ENCODE measurements around the gene SMPD4. TPM values are rescaled to one million over a fixed set of nuclear protein-coding genes. Genes with fewer than 3 reads are reported as not detected.
"Not testable (repeated sequence)": the region's sequence is repeated elsewhere in the genome, so short reads cannot be mapped to it uniquely, and the experiment has no call there.

The SMPD4 gene
- total and polyA plus RNA-seq, 2 donors: 14.0 to 42.6 TPM

GRCh38 chr2:130127726-130128125 is 53.7 kb downstream of the SMPD4 start:
- H3K9me3 ChIP-seq (ENCODE audit: control insufficient read depth in 2 of 2, insufficient read depth in 1 of 2, low read length in 1 of 2); H3K36me3 ChIP-seq (ENCODE audit: control insufficient read depth in 2 of 2, insufficient read depth in 2 of 2, low read length in 1 of 2); H3K4me1 ChIP-seq (ENCODE audit: control insufficient read depth in 2 of 2, insufficient read depth in 2 of 2, low read length in 2 of 2); DNase-seq (ENCODE audit: low read depth in 6 of 9, low spot score in 9 of 9); H3K27me3 ChIP-seq (ENCODE audit: control insufficient read depth in 2 of 2, insufficient read depth in 1 of 2, low read length in 1 of 2); H3K4me3 ChIP-seq (ENCODE audit: low read length in 2 of 2); H3K27ac ChIP-seq (ENCODE audit: low read depth in 1 of 2, low read length in 1 of 2): not testable (repeated sequence)
- WGBS: 88% methylated on average over 3 of the region's 9 CpGs

GRCh38 chr2:130120924-130121323 is 60.5 kb downstream of the SMPD4 start:
- WGBS: 94% methylated on average over 37 of the region's 45 CpGs

GRCh38 chr2:130102597-130103363 is 78.6 kb downstream of the SMPD4 start:
- not testable (repeated sequence) for H3K9me3 ChIP-seq (ENCODE audit: control insufficient read depth in 2 of 2, insufficient read depth in 1 of 2, low read length in 1 of 2); H3K4me1 ChIP-seq (ENCODE audit: control insufficient read depth in 2 of 2, insufficient read depth in 2 of 2, low read length in 2 of 2); H3K27ac ChIP-seq (ENCODE audit: low read depth in 1 of 2, low read length in 1 of 2); H3K4me3 ChIP-seq (ENCODE audit: low read length in 2 of 2); DNase-seq (ENCODE audit: low read depth in 6 of 9, low spot score in 9 of 9); H3K36me3 ChIP-seq (ENCODE audit: control insufficient read depth in 2 of 2, insufficient read depth in 2 of 2, low read length in 1 of 2); H3K27me3 ChIP-seq (ENCODE audit: control insufficient read depth in 2 of 2, insufficient read depth in 1 of 2, low read length in 1 of 2)
- WGBS: 79% methylated on average over 6 of the region's 8 CpGs

More at GRCh38 chr2:130120924-130121323, 60.5 kb downstream of the SMPD4 start:
- not testable (repeated sequence) for H3K9me3 ChIP-seq (ENCODE audit: control insufficient read depth in 2 of 2, insufficient read depth in 1 of 2, low read length in 1 of 2); H3K36me3 ChIP-seq (ENCODE audit: control insufficient read depth in 2 of 2, insufficient read depth in 2 of 2, low read length in 1 of 2); H3K27me3 ChIP-seq (ENCODE audit: control insufficient read depth in 2 of 2, insufficient read depth in 1 of 2, low read length in 1 of 2); H3K4me1 ChIP-seq (ENCODE audit: control insufficient read depth in 2 of 2, insufficient read depth in 2 of 2, low read length in 2 of 2); H3K27ac ChIP-seq (ENCODE audit: low read depth in 1 of 2, low read length in 1 of 2); DNase-seq (ENCODE audit: low read depth in 6 of 9, low spot score in 9 of 9); H3K4me3 ChIP-seq (ENCODE audit: low read length in 2 of 2)

Other genes with a start within 250 kb of the SMPD4 start
- gene RAB6C, start 201.9 kb downstream of the SMPD4 start, total RNA-seq: 0.05 TPM
- 0.05 TPM for gene RAB6C, start 201.9 kb downstream of the SMPD4 start, polyA plus RNA-seq
- not detected for gene POTEF, start 52.4 kb downstream of the SMPD4 start, total RNA-seq
- gene POTEF, start 52.4 kb downstream of the SMPD4 start, polyA plus RNA-seq: under 0.01 TPM
- gene CCDC74B, start 36.5 kb downstream of the SMPD4 start, total RNA-seq: 2.9 TPM
- gene CCDC74B, start 36.5 kb downstream of the SMPD4 start, polyA plus RNA-seq: 7.1 TPM
- gene MZT2B, start 660 bp upstream of the SMPD4 start, total RNA-seq: 326 TPM
- 141 TPM for gene MZT2B, start 660 bp upstream of the SMPD4 start, polyA plus RNA-seq
- gene TUBA3E, start 16.8 kb upstream of the SMPD4 start, total RNA-seq: 0.05 TPM
- 0.82 TPM for gene TUBA3E, start 16.8 kb upstream of the SMPD4 start, polyA plus RNA-seq
- gene IMP4, start 161.3 kb upstream of the SMPD4 start, total RNA-seq: 47.5 TPM
- gene IMP4, start 161.3 kb upstream of the SMPD4 start, polyA plus RNA-seq: 47.4 TPM
- gene PTPN18, start 174.5 kb upstream of the SMPD4 start, total RNA-seq: 9.2 TPM
- 29.3 TPM for gene PTPN18, start 174.5 kb upstream of the SMPD4 start, polyA plus RNA-seq

Measured in thymus (tissue), 11 donors.